ENCODE data around the gene BTRC.

DNA sequence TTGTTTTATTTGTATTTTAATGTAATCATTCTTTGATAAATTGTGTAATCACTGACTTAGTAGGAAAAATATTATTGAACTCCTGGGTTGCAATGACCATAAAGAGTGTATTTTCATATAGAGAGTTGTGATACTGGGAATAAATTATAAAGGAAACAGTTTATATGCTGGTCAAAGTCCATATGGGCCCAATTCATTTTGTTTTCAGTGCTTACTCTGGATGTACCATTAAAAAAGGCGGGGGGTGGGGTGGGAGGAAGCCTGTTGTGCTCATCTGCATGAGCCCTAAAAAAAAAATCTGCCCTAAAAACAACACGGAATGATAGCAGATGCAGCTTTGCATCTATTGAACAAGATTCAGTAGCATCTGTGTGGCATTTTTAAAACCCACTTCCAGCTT lies 114.2 kb downstream of the BTRC start:
- TF ChIP-seq SP1 (IDR thresholded peaks at IDR 0.05) (no peak), TARDBP (IDR thresholded peaks at IDR 0.05) (no peak), SUZ12 (IDR thresholded peaks at IDR 0.05) (no peak)
